ENCODE results near the gene HAND1. TPM values are rescaled to one million over a fixed set of nuclear protein-coding genes. Genes with fewer than 3 reads are reported as not detected.

The HAND1 gene
- total RNA-seq, 1 donor from 2014 or later: not detected

- Histone ChIP-seq H3K4me3 (ENCODE audit: low read depth, low read length) (no peak overlapping the region), H3K36me3 (ENCODE audit: control insufficient read depth, insufficient read depth, low read length) (no peaks in the 10 kb centered on the region), H3K27me3 (ENCODE audit: control insufficient read depth, insufficient read depth, low read length) (no peaks in the 10 kb centered on the region)
- DNase-seq (ENCODE audit: low read depth): no peak
- TF ChIP-seq CTCF (IDR thresholded peaks at IDR 0.05; ENCODE audit: insufficient read depth, low read length, severe bottlenecking): no peak
- FAIRE-seq: no peak
Measured at GRCh38 chr5:154428208-154428607, 49.8 kb downstream of the HAND1 start.

Other genes with a start within 250 kb of the HAND1 start
- gene SAP30L, start 32.2 kb downstream of the HAND1 start, total RNA-seq: 32.4 and 34.7 TPM in 2 replicates